ENCODE results near the gene CAPN8.
A peak's percentile ranks its signal among the peaks of the same experiment; 100 is the strongest.

CAPN8 gene

GRCh38 chr1:223654083-223654482 is 11.4 kb downstream of the CAPN8 start:
- DNase-seq (ENCODE audit: low read depth, low spot score): no peak

- DNase-seq (ENCODE audit: low read depth, low spot score): no peak
Measured at GRCh38 chr1:223653431-223653830, 12.1 kb downstream of the CAPN8 start.

GRCh38 chr1:223653015-223653414 is 12.5 kb downstream of the CAPN8 start:
- DNase-seq (ENCODE audit: low read depth, low spot score): no peak

DNA sequence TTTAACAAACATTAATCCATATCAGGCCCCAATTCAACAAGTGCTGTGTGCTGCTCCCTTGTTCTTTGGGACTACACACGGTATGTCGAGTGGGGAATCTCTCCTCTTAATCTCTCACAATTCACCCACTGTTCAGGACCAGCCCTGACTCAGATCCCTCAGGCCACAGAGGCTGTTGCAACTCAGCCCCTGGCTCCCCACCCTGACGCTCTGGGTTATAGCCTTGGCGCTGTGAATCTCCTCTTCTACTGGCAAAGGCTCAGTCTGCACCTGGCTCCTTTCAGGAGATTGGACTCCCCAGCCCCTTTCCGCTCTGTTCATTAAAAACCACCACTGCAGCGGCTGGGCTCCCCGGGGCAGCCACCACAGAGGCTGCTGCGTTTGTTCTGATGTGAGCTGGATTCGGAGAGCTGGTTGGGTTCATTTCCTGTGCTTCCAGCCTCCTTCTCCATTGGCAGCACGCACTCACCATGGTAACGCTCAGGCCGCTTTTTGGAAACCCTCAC is 13.0 kb downstream of the CAPN8 start:
- no peak for DNase-seq (ENCODE audit: low read depth, low spot score)

DNA sequence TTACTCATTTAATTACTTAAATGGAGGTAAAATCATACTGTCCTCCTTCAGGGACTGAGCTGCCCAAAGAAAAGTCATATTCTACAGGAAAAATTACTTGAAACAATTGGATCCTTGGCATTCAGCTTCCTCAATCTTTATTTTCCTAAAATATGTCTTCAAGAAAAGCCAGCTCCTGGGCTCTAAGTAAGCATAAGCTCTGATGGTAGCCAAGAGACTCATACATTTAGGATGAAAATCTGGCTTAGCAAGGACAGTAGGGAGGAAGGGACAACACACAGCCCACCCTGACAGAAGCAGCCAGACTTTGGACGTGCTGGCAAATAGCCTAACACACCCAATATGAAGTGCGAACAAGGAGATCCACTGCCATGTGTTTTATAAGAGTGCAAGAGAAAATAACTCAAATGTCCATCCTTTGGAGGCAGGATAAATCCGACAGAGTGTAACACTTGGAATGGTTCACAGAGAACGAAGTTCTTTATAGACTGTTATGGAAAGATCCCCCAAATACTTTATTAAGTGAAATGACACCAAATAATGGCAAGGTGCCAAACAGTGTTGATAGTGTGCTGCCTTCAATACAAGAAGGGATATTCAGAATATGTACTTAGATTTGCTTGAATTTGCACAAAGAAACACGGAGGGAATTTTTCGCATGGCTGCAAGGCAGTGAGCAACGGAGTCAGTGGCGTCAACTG is 14.1 kb downstream of the CAPN8 start:
- no peak for DNase-seq (ENCODE audit: low read depth, low spot score)

- no peak for DNase-seq (ENCODE audit: low read depth, low spot score)
Measured at GRCh38 chr1:223650465-223650864, 15.0 kb downstream of the CAPN8 start.

GRCh38 chr1:223649222-223649621 is 16.3 kb downstream of the CAPN8 start:
- no peak for DNase-seq (ENCODE audit: low read depth, low spot score)

GRCh38 chr1:223647249-223647648 is 18.3 kb downstream of the CAPN8 start:
- DNase-seq (ENCODE audit: low read depth, low spot score): no peak

GRCh38 chr1:223645903-223646302 is 19.6 kb downstream of the CAPN8 start:
- no peak for DNase-seq (ENCODE audit: low read depth, low spot score)

- DNase-seq (ENCODE audit: low read depth, low spot score): no peak
Measured at GRCh38 chr1:223642237-223642636, 23.3 kb downstream of the CAPN8 start.

GRCh38 chr1:223641523-223642039 is 23.9 kb downstream of the CAPN8 start:
- no peak for DNase-seq (ENCODE audit: low read depth, low spot score)

GRCh38 chr1:223639331-223639749 is 26.2 kb downstream of the CAPN8 start:
- DNase-seq (ENCODE audit: low read depth, low spot score): no peak

- no peak for DNase-seq (ENCODE audit: low read depth, low spot score)
Measured at GRCh38 chr1:223635236-223635635, 30.3 kb downstream of the CAPN8 start.

DNA sequence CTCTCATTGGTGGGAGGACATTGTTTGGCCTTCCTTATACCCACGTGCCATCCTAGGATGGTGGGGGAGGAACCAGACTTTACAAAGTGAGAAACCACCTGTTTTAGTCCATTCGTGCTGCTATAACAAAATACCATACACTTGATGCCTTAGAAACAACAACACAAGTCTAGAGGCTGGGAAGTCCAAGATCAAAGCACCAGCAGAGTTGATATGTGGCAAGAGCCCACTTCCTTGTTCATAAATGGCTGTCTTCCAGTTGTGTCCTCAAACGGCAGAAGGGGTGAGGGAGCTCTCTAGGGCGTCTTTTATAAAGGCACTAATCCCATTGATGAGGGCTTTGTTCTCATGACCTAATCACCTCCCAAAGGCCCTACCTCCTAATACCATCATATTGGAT is 31.1 kb downstream of the CAPN8 start:
- no peak for DNase-seq (ENCODE audit: low read depth, low spot score)

DNA sequence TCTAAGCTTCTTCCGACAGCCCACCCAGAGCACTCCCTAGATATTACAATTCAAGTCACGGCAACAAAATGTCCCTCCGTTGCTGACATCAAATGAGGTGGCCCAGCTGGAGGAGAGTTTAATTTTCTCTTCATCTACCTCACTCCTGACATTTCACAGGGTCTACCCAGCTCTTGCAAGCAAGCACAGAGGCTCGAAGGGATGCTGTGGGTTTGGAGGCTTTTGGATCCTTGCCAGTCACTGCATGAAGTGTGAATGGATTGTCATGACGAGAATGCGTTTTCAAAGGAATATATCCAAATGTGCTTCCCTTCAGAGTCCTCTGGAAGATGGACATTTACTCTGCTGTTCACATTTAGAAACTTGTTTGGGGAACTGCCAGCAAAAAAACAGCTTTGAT is 33.5 kb downstream of the CAPN8 start:
- no peak for DNase-seq (ENCODE audit: low read depth, low spot score)

DNA sequence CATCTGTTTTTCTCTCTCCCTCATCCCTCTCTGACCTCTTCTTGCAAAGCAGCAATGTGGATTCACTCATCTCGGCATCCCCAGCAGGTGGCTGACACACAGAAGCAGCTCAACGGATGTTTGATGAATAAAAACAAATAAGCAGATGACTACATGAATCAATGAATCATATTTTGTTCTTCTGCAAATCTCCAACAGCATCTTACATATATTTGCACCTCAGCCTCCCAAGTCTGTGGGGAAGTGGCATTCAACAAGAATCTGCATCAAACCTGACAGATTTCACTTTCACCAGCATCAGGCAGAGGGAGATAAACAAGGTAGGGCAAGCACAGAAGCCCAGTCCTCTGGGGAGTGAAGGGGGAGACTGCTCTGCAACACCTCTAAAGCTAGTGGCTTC is 34.0 kb downstream of the CAPN8 start:
- DNase-seq (ENCODE audit: low read depth, low spot score): no peak

GRCh38 chr1:223629126-223629457 is 36.4 kb downstream of the CAPN8 start:
- DNase-seq (ENCODE audit: low read depth, low spot score): no peak

- DNase-seq (ENCODE audit: low read depth, low spot score): peak; percentile 3
Measured at GRCh38 chr1:223628233-223629125, 37.0 kb downstream of the CAPN8 start.

DNA sequence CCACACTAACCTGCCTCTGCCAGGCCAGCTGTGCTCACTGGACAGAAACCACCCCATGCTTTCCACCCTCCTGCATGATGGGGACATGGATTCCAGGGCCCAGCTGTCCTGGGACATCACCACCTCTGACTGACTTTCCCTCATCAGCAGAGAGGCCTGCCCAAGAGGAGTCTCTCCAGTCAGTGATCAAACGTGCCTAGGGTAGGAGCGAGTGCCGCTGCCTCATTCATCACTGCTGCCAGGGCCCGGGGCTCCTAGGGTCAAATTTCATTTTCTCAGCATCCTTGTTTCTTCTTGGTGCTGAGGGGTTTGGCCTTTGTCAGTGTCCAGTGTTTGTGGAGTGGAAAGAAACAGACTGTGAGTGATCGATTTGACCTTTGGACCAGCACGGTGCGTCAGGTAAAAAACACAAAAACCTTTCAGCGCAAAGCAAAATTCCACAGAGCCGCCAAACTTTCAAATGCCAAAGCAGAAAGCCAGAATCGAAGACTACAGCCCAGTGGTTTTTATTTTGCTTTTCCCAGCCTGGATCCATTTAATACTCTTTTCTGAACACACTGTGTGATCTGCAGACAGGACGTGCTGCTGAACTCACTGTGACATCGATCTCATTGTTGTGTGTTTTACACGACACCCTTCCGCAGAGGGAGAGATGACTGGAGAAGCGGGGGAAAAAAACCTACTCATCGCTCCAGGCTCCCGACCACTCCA is 43.2 kb downstream of the CAPN8 start:
- no peak for DNase-seq (ENCODE audit: low read depth, low spot score)

GRCh38 chr1:223621312-223621734 is 44.2 kb downstream of the CAPN8 start:
- DNase-seq (ENCODE audit: low read depth, low spot score): no peak

GRCh38 chr1:223620297-223620897 is 45.1 kb downstream of the CAPN8 start:
- DNase-seq (ENCODE audit: low read depth, low spot score): no peak

DNA sequence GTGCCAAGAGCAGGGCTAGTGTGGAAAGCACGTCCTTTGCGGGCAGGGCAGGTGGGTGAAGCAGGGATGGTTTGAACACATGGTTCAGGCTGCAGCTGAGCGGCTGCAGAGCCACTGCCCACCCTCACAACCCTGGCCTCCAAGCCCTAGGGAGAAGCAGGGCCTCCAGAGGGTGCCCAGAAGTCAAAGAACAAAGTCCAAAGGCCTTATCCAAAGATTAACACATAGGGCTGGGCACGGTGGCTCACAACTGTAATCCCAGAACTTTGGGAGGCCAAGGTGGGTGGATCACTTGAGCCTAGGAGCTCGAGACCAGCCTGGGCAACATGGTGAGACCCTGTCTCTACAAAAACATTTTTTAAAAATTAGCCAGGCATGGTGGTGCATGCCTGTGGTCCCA is 46.8 kb downstream of the CAPN8 start:
- DNase-seq (ENCODE audit: low read depth, low spot score): no peak

Measured in activated naive CD8-positive, alpha-beta T cell treated with anti-CD3 and anti-CD28 coated beads, Interleukin-2, amount 50 U/mL, for 16 hours (primary cell).